CD4-positive, alpha-beta T cell treated with Interleukin-2 at 100 ng/mL for 4 hours (primary cell): ENCODE data around the gene ZSCAN2.
"Not testable (repeated sequence)": the region's sequence is repeated elsewhere in the genome, so short reads cannot be mapped to it uniquely, and the experiment has no call there.

Source experiments
- DNase-seq: peaks from one replicate; pipeline ENCODE4 v3.0.0-alpha.2; 2020; ENCODE audit warnings: low spot score

The ZSCAN2 gene

DNA sequence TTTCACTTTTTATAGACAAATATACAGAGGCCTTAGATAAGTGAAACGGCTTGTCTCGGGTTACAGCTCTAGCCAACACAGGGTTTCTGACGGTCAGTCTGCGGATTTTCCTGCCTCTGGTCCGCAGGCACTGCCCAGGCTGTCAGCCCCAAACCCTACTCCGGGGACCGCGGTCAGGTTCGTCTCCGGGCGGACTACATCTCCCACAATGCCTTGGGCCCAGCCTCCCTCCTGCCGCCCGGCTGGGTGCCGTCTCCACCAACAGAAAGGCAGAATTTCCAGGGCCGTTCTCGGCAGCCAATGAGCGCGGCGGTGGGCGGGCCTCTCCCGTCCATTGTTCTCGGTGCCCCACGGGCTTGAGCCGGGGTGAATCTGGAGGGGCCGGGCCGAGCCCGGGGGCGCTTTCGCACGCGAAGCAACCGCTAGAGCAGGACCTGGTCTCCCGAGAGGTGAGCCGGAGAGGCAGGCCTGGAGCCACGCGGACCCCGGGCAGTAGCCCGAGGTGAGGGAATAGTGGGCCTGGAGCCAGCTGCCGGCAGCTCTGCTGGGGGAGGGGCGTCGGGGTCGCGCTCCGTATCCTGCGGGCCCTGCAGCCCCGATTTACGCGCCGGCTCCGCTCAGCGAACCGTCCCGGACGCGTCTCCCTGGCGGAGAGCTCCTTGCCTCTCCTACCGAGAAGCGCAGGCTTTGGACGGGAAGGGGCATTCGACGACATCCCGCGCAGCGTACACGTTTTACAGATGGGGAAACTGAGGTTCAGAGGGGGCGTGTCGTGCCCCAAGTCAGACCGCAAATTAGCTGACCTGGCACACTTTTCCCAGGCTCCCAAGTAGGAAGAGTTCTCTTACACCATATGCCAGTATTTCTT is at the start of gene ZSCAN2:
Gene ZSCAN2 (plus strand): TSS at position 323 of the 868 bp plus-strand sequence. CDS start 2,919 bp downstream, outside the sequence.
- peak; percentile 91 for DNase-seq

DNA sequence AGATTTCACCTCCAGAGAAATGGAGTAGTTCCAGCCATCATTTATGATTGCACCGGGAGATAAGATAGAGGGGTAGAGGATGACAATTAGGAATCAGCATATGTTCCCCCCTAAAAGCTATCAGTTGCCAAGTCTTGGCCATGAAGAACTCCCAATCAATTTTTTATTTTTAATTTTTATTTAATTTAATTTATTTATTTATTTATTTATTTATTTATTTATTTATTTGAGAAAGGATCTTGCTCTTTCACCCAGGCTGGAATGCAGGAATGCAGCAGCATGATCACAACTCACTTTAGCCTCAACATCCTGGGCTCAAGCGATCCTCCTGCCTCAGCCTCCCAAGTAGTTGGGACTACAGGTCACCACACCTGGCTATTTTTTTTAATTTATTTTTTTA is 49.2 kb upstream of the ZSCAN2 start:
- DNase-seq: not testable (repeated sequence)

DNA sequence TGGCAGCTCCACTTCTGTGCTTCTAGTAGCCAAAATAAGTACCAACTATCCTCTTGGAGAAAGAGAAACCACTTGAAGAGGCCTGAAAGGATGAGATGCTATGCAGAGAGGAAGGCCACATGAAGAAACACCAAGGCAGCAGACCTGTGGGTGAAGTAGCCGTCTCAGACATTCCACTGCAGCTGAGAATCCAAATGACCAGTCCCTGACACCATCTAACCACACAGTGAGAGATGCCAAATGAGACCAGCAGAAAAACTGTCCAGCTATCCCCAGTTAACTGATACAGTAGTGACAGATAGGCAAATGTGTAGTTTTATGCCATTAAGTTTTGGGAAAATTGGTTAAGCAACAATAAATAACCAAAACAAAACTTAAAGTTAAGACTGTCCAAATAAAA is 47.9 kb upstream of the ZSCAN2 start:
- DNase-seq: no peak

DNA sequence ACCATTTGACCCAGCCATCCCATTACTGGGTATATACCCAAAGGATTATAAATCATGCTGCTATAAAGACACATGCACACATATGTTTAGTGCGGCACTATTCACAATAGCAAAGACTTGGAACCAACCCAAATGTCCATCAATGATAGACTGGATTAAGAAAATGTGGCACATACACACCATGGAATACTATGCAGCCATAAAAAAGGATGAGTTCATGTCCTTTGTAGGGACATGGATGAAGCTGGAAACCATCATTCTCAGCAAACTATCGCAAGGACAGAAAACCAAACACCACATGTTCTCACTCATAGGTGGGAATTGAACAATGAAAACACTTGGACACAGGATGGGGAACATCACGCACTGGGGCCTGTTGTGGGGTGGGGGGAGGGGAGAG is 44.1 kb upstream of the ZSCAN2 start:
- DNase-seq: not testable (repeated sequence)

DNA sequence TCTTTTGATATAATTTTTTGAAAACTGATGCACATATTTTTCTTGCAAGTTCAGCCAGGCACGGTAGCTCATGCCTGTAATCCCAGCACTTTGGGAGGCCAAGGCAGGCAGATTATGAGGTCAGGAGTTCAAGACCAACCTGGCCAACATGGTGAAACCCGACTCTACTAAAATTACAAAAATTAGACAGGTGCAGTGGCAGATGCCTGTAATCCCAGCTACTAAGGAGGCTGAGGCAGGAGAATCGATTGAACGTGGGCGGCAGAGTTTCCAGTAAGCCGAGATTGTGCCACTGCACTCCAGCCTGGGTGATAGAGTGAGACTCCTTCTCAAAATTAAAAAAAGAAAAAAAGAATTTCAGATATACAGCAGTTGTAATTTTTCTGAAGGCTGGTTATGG is 32.8 kb upstream of the ZSCAN2 start:
- not testable (repeated sequence) for DNase-seq

DNA sequence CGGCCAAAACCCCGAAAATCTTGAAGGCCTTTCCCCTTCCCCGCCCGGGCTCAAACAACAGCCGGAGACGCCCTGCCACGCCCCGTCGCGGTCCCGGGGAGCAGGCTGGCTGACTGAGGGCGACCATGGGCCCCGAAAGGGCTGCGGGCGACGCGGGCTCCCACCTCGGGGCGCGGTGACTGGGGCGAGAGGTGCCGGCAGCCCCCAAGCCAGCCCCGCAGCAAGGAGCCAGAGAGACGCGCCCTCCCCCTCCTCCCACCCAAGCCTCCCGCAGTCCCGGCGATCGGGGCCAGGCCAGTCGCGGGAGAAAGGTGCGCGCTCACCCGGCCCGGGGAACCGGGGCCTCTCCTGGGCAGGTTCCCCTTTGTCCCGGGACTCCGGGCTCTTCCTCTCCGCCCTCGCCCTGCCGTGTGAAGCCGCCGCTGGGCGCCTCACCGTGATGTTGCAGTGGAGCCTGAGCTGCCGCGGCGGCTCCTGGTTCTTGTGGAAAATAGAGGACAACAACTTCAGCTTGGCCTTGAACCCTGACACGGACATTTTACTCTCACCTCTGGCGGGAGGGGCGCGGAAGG is 30.6 kb upstream of the ZSCAN2 start:
- peak; percentile 51 for DNase-seq

DNA sequence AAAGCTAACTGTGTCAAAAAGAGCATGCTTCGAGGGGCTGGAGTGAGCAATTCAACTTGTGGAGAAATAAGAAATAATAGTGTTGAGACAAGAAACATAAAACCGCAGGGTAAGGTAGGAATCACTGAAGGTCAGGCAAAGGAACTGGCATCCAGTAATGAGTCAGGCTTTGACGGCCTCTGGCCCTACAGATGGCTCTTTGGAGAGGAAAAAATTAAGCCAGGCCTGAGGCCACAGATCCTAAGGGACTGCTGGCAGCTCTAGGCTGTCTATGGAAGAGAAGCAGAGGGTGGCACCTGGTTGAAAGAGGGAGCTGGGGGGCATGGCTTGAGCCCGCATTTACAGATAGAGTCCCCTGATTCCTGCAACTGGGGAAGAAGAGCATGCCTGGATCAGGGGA is 28.6 kb upstream of the ZSCAN2 start:
- no peak for DNase-seq

DNA sequence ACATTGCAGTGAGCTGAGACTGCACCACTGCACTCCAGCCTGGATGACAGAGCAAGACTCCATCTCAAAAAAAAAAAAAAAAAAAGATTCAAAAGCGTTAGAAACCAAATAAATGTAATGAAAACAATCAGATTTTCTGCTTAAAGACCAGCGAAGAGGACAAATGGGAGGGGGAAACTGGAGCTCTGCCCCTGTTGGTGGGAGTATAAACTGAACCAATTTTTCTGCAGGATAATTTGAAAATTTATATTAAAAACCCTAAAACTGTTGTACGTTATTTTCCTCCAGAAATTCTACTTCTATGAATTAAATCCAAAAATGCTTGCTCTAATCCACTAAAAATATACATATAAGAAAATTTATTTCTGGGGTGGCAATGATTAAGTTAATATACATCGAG is 25.3 kb upstream of the ZSCAN2 start:
- no peak for DNase-seq

DNA sequence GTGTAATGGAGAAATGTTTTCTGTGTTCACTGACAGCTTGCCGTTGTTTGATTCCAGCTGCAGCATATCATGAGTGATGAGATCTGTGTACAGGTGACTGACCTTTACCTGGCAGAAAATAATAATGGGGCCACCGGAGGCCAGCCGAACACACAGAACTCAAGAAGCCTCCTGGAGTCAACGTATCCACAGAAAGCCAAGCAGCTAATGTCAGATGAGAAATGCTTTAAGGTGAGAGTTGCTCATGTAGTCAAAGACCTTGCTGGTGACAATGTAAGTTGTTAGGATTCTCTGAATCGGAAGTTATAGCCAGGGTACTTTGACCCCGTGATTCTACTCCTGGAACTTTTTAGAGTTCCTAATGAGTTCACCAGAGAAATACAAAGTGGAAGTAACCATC is 22.9 kb upstream of the ZSCAN2 start:
- DNase-seq: not testable (repeated sequence)

DNA sequence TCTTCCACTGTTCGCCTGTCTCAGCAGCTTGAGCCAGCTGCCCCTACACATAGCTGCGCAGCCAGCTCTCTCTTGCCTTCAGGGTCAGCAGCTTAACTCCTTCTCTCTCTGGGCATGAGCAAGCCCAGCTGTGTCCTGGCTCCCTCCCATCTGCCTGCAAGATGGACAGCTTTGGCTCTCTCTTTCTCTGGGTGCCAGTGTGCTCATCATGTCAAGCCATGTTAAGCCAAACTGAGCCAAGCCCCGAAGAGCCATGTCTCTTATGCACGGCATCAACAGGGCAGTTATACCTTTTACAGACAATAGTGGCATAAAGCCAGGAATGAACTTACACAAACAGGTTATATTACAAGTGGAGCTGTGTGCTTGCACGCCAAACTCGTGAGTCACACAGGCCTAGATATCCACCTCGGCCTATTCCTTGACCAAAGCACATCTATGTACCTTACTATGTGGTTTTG is 21.5 kb upstream of the ZSCAN2 start:
- not testable (repeated sequence) for DNase-seq

DNA sequence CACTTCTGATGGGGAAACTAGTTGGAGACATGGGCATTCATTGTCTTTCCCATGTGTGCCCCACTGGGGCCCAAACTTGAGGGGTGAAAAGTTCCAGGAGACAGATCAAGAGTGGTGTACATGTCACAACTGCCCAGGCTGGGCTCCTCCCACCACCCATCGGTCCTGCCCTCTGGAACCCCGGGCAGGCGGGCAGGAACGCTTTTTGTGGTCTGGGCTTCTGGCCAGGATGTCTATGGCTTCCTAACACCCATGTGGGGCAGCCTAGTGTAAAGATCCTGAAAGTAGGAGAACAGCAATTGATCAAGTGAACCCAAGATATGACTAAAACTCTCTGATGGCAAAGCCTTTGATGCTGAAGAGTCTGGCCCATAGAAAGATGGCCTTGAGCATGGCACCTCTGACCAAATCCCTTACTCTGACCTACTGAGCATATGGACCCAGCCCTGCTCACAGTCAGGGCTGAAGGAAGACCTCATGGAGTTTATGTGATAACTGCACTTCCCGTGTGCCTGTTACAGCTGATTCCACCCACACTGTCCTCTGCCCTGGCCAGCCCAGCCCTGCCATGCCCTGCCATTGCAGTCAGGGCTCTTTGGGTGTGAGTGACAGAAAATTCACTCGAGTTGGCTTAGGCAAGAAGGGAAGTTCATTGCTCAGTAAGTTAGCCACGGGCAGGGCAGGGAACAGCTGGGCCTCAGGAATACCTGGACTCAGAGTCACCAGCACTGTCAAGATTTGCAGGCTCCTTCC is 19.0 kb upstream of the ZSCAN2 start:
- not testable (repeated sequence) for DNase-seq

DNA sequence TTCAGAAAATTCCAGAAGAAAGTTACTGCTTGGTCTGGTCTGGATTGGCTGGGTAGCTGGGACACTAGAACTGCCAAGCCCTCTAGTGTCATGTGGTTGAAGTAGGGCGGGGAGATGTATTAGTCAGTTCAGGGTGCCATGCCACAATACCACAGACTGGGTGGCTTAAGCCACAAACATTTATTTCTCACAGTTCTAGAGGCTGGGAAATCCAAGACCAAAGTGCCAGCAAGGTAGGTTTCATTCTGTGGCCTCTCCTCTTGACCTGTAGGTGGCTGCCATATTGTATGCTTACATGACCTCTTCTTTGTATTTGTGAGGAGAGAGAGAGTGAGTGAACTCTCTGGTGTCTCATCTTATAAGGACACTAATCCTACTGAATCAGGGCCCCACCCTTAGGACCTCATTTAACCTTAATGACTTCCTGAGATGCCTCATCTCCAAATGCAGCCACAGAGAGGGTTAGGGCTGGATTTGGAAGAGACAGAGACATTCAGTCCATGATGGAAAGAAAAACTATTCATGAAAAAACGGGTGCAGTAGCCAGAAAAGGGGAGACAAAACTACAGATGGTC is 18.1 kb upstream of the ZSCAN2 start:
- peak; percentile 17 for DNase-seq

DNA sequence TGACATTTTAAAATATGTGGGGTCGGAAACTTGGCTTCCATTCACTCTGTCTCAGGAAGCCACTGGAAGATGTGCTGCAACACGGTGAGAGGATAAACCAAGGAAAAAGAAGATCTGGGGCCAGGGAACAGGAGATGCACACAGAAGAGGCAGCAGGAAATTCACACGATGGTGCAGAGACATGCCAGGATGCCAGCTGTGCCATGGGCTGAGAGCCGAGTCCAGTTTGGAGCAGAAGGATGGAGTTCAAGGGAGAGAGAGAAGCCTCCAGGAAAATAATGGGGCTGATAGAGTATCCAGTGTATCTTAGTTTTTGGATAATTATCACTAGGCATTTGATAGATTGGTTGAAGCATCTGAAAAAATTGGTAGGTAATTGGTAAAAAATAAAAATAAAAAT is 16.9 kb upstream of the ZSCAN2 start:
- DNase-seq: not testable (repeated sequence)

DNA sequence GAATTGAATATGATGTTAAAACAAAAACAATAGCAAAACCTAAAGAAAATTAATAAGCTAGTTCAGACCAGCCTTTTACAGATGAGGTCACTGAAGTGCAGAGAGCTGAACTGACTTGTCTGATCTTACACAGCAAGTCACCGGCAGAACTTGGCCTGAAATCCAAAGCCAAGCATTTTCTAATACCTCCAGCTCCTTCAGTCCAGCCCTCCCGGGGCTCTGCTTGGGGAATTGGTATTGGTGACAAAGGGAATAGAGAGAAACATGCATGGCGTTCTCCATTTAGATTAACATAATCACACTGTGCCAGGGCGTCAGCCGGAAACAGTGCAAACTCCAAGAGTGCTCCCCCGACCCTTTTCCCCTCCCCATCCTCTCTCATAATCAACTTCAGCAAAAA is 14.1 kb upstream of the ZSCAN2 start:
- no peak for DNase-seq

DNA sequence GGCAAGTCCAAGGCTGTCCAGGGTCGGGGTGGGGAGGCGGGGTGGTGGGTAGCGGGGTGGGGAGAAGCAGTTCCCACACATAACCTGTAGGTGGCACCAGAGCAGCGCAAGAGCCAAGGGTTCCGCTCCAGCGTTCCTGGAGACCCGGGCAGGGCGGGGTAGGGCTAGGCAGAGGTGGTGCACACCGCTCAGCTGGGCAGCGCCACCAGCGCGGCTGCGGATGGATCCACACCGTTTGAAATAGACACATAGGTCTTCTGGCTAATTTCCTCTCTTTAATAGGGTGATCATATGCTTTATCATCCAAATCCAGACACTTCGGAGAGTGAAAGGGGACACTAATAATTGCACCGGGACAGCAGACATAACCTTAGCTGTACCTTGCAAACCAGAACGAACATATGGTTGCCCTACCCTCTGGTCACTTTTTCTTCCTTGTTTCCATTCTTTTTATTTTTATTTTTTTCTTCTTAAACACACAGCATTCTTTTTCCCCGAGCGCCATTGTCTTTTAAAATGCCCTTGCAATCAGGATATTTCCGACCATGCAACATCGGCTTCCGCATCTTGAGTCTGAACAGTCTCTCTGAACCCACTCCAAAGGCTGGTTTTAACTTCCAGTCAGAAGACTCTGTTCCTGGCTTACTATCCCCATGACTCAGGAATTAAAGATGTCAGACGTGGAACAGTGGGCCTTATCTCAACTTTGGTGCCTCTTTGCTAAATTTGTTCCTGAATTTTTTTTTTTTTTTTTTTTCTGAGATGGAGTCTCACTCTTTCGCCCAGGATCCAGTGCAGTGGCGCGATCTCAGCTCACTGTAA is 12.5 kb upstream of the ZSCAN2 start:
- peak; percentile 87 for DNase-seq

DNA sequence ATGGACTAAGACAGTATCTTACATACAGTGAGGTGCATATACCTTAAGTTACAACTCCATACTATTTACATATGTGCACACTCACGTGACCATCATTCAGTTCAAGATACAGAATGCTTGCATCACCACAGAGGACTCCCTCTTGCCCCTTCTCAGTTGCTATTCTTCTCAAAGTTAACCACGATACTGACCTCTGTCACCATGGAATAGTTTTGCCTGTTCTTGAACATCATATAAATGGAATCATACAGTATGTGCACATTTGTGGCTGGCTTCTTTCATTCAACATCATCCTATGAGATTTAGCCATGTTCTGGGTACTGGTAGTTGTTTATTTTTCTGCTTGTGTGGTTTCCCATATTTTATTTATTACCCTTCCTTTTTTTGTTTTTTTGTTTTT is 10.4 kb upstream of the ZSCAN2 start:
- no peak for DNase-seq

DNA sequence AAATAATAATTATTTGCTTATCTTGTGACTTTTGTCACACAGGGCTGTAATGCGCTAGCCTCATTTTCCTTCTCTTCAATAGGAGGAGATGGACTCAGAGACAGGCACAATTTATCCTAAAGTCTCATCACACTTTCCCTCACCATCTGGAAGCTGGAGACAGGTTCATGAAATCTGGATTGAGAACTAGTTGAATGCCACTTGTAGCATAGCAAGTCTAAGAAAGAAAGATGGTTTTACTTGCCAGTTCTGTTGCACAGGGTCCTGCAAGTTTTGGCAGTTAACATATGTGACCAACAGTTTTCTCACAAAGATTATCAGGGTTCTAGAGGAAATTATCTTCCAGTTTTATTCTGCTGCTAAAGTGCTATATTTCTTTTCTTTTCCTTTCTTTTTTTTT is 9.0 kb upstream of the ZSCAN2 start:
- no peak for DNase-seq

DNA sequence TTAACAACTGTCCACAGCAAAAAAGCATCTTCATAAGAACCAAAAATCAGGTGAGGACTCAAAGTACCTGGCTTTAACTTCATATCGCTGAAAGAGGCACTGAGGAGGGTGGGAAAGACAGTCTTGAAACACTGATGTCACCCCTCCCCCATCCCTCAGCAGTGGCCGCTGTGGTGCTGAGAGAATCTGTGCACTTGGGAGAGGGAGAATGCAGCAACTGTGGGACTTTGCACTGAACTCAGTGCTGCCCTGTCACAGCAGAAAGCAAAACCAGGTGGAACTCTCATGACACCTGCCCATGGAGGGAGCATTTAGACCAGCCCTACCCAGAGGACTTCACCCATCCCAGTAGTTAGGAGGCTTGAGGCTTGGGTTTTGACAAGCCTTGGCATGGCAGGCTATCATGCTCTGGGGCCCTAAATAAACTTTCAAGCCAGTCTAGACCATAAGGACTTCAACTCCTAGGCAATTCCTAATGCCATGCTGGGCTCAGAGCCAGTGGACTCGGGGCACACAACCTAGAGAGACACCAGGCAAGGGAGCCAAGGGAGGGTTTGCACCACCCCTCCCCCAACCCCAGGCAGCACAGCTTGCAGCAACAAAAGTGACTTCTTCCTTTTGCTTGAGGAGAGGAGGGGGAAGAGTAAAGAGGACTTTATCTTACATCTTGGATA is 6.1 kb upstream of the ZSCAN2 start:
- no peak for DNase-seq

DNA sequence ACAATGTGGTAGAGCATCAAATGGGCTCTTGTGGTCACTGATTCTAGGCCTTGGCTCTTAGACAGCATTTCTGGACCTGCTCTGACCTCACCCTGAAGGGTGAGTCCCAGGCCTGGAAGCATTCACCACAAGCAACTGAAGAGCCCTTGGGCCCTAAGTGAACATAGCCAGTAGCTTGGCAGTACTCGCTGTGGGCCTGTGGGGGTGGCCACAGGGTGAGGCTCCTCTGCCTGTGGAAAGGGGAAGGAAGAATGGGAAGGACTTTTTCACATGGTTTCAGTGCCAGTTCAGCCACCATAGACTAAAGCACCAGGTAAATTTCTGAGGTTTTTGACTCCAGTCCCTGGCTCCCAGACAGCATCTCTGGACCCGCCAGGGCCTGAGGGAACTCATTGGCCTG is 5.1 kb upstream of the ZSCAN2 start:
- DNase-seq: no peak

DNA sequence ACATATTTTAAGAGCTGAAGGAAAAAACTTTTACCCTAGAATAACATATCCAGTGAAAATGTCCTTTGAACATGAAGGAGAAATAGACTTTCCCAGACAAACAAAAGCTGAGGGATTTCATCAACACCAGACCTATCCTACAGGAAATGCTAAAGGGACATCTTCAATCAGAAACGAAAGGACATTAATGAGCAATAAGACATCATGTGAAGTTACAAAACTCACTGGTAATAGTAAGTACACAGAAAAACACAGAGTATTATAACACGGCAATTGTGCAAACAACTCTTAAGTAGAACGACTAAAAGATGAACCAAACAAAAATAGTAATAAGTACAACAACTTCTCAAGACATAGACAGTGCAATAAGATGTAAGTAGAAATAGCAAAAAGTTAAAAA is 3.5 kb upstream of the ZSCAN2 start:
- DNase-seq: no peak

DNA sequence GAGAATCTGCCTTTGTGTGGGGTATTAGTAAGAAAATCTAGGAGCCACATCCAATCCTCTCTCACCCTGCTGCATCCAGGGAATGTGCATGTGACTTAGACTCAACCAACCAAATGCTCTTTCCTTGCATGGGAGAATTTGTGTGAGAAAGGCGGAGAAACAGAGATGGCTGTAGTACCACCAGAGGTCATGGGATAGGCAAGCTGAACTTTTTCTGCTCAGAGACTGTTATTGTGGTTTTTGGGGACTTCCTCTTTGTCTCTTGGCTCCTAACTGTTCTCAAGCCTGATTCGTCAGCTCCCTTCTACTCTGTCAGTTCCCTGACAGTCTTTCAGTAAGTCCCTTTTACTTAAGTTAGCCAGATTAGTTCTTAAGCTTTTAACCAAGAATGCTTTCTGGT is 2.6 kb upstream of the ZSCAN2 start:
- DNase-seq: peak; percentile 65
